GM19468 (cell line): ENCODE results near the gene IGSF10.
A peak's percentile ranks its signal among the peaks of the same experiment; 100 is the strongest.

Experiments used
- ATAC-seq: cut with Tn5 transposase; IDR thresholded peaks from one replicate; pipeline ENCODE4 v1.9.1; 2021; ENCODE audit warnings: mild to moderate bottlenecking, moderate library complexity, moderate number of reproducible peaks; ENCODE audit not compliant: unreplicated experiment; ENCODE audit errors: extremely low read depth

IGSF10 gene

DNA sequence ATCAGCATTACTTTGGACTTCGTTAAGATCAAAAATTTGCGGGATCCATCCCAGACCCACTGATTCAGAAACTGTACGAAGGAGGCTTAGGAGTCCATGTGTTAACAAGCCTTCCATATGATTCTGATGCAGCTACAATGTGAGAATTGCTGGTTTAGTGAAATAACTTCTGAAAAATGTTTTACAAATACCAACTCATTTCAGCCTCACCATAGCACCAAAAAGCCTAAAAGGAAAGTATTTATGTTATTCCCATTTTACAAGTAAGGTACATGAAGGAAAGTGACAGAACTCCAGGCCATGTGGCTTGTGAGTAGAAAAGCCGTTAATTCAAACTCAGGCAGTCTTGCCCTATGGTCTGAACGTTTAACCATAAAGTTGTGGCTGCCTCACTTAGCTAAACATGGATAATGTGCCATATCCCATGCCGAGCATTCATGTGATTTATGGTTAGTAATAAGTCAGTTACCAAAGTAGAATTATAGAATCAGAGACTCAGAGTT, 1.5 kb upstream of the IGSF10 start:
- no peak for ATAC-seq

- ATAC-seq = no peak
Observed at GRCh38 chr3:151460228-151460627, 633 bp downstream of the IGSF10 start.

DNA sequence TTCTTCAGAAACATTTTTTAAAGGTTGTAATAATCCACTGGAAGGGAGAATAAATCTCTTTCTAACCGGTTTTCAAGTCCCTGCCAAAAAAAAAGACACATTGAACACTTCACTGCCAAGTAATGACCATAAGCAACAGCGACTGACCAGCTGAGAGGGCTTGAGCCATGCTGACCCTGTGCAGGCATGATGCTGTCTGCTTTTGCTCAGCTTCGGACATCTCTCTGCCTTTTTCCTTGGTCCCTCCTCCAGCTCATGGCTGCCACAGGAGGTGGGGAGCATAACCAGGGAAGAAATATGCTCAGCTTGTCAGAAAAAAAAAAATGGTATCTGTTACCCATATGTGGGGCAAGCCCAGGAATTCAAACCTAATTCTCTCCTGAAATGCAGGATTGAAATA, 1.5 kb downstream of the IGSF10 start:
- ATAC-seq = no peak

DNA sequence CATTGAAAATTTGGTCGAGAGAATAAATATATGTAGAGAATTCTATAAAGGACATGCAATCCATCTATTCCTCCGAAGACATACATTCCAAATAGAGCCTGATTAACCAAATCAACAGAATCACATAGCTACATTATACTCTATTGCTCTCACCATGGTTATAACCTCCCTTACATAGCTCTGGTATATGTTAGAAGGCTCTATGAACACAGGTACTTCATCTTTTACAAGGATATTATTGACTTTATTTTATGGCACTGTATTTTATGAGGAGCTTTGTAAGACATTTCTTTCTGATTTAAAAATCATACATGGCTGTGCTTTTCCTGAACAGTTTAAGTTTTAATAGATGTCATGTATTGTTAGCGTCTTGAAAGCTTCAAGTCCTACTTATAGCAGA, 4.8 kb downstream of the IGSF10 start:
- ATAC-seq = no peak

GRCh38 chr3:151452841-151453240, 8.0 kb downstream of the IGSF10 start:
- ATAC-seq = no peak

DNA sequence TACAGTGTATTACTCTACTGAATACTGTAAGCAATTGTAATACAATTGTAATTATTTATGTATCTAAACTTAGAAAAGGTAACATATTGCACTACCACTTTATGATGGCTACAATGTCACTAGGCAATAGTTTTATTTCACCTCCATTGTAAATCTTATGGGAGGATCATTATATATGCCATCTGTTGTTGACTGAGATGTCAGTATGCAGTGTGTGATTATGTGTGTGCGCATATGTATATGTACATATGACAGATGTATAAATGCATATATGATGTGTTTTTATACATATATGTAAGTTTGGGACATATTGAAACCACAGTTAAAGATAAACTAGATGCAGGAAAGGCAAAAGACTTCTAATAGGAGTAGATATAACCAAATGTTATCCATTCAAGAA, 8.5 kb downstream of the IGSF10 start:
- ATAC-seq = no peak

GRCh38 chr3:151446002-151446340, 14.9 kb downstream of the IGSF10 start:
- ATAC-seq = no peak

DNA sequence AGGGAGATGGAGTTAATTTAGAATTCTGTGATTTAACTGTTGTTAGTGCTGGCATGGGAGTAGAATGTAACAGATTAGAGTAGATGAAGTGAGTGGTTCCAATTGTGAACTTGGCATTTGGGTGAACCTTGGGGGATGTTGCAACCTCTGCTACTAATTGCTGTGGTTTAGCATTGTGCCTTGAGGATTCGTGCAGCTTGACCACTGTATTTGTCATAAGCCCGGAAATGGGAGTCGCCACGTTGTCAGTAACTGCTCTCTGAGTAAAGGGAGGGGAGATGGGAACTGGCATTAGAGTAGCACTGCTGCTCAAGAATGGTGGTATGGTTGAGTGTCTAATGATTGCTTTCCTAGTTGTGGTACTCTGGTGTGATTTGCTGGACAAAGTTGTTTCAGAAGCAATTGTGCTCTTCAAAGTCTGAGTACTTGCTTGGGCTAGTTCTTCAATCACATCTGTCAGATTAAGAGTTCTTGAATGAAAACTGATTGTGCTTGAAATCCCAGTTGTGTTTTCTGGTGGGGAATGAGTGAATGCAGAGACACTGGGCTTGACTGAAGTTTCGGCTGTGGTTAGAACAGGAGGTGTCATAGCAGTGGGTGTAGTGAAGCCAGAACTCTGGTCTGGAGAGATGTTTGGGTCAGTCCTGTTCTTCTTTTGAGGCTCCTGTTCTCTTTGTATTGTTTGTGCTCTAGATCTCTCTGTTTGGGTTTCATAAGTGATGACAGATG, 15.4 kb downstream of the IGSF10 start:
- no peak for ATAC-seq

DNA sequence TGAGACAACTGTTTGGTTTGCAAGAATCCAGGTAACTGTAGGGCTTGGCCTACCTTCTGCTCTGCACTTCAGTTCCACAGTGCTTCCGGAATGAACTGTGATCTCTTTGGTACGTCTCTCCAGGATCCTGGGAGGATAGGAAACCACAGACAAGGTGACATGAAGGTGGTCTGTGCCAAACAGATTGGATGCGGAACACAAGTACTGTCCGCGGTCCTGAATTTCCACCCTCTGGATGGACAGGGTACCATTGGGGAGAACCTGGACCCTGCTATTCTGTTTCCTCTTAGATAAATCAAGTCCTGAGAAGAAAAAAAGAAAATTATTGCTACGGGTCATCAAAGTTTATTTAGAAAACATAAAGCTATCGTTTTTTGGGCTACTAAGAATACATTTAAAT, 17.3 kb downstream of the IGSF10 start:
- no peak for ATAC-seq

DNA sequence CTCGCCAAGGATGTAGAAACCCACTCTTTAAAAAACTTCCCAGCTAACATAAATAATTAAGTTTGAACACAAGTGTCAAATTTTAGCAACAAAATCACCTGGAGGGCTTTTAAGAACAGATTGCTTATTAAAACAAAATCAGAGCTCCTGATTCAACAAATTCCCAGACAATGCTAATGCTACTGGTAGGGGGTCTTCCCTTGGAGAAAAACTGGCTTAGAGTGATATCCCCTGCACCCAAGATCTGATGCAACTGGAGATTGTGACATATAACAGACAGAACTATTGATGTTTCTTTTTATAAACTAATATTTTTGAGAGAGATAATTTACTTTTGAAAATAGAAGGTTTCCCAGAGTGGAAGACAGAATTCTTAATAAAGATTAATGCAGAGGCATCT, 19.9 kb downstream of the IGSF10 start:
- ATAC-seq = no peak

GRCh38 chr3:151439652-151440125, 21.2 kb downstream of the IGSF10 start:
- peak; percentile 40 for ATAC-seq

- ATAC-seq = no peak
Observed at GRCh38 chr3:151437906-151438305, 23.0 kb downstream of the IGSF10 start.

GRCh38 chr3:151436675-151437446, 24.0 kb downstream of the IGSF10 start:
- ATAC-seq = no peak

GRCh38 chr3:151434151-151434890, 26.5 kb downstream of the IGSF10 start:
- no peak for ATAC-seq

DNA sequence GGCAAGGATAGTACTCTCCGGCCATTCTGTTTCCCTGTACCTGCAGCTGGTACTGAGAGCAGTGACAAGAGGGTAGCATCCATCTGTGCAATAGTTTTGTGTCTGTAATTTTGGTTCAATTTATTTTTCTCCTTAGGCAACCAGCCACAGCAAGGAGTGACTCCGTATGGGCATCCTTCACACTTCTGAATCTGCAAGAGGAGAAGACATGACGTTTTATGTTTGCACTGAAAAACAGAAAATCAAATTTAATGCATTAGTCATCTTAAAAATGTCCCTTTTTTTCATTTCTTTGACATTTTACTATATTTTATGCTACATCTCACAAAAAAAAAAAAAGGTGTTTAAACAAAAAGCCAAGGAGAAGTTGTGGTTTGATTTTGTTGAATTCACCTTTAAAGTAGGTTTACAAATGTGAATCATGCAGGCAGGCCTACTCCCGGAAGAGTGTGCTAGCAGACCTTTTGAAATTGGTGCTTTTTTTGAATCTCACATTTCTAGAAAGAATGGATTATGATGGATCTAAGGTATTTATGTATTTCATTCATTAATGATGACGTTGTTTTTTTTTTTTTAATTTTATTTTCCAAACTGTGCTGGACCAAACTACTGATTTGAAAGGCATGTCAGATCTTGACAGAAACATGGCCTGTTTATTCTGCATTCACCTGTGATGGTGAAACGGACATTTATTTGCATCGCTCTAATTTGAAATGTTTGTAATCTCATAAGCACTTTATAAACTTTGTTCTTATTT, 28.1 kb downstream of the IGSF10 start:
- no peak for ATAC-seq

DNA sequence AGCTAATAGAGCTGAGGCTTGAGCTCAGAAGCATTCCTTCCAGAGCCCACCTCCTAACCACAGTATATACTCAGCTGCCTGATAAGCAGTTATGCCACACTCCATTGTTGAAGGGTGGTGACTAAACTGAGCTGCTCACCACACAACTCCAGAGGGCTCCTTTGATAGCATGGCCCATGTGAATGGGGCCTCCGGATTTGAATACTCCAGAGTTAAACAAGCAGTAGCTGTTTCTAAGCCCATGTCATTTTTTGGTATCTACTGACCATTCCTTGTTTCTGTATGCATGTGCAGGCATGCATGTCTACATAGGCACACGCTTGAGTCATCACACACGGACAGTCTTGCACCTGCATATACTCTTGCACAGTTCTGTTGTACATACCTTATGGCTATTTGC, 28.9 kb downstream of the IGSF10 start:
- ATAC-seq = no peak

DNA sequence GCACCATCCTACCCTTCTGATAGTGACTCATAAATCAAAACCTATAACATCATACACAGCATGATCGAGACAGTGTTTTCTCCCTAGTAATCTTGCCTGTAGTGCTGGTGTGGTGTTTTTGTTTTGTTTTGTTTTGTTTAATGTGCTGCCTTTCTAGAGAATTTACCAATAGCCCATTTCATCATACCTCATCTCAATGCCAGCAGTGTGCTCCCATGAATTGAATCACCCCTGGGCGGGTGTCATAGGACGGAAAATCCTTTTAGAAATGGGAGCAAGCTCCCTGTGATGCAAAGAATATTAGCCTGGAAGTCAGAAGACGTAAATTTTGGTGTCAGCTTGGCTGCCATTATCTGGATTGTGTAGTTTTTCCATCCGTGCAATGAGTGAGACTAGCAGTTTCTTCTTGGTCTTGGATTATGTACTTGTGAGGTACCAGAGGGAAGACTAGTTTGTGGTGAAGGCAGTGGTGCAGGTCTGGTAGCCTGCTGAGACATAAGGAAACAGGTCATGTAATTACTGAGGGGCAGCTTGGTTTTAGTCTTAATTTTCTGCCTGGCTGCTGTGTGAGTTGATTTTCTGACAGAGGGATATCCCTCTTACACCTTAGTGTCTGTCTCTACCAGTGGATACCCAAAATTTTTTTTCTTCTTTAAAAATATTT, 29.9 kb downstream of the IGSF10 start:
- no peak for ATAC-seq

DNA sequence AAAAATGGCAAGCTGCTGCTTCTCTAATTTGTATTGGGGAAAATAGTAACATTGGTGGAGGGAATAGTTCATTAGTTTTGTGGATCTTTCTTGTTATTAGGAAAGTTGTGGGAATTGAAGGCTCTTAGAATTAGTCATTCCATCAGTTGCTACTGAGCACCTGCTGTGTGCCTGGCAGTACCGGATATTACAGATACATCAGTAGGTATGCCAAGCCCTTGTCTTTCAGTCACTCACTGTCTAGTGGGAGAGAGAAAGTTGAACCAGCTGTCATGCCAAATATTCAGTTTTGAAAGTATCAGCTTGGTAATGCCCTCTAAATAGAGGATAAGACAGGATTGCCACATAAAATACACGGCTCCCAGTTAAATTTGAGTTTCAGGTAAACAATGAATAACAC, 32.5 kb downstream of the IGSF10 start:
- ATAC-seq = no peak

- ATAC-seq = no peak
Observed at GRCh38 chr3:151426341-151426657, 34.6 kb downstream of the IGSF10 start.
